Panc1 (cell line): Measurements from ENCODE around the gene PNPO. TPM values are rescaled to one million over a fixed set of nuclear protein-coding genes. Genes with fewer than 3 reads are reported as not detected.

Experiments
- ATAC-seq: fragments of 200-7000 bp; cut with Tn5 transposase; 2 replicates; pipeline ENCODE4 v1.9.1; 2020; ENCODE audit warnings: mild to moderate bottlenecking, moderate library complexity
- BruUV-seq: library from RNA; stranded (reverse); fragments of 400-500 nt; replicated peaks from 2 replicates; lab custom pipeline; 2021; lab: Mats Ljungman, UMichigan
- CTCF ChIA-PET: fragments of 300-600 bp; sonication (Branson Sonifier 250); formaldehyde crosslinking; loops from one replicate; lab custom pipeline; 2022; ENCODE audit warnings: antibody characterized with exemption; lab: Charles Lee
- POLR2A ChIA-PET: fragments of 300-600 bp; sonication (Branson Sonifier 250); formaldehyde crosslinking; loops from one replicate; lab custom pipeline; 2022; ENCODE audit warnings: antibody characterized with exemption; lab: Charles Lee
- DNase-seq: peaks from one replicate; pipeline ENCODE4 v3.0.0-alpha.2; 2010; ENCODE audit warnings: low read depth, low spot score
- H3K27ac ChIP-seq: 2 replicates; pipeline ENCODE4 v1.5.1; 2011; ENCODE audit warnings: mild to moderate bottlenecking, low read length, inconsistent platforms
- H3K27me3 ChIP-seq: fragments of 200-500 bp; sonication (Bioruptor generic); 2 replicates; pipeline ENCODE4 v1.6.0; 2014; ENCODE audit warnings: low read length, inconsistent platforms; ENCODE audit not compliant: control insufficient read depth, insufficient read depth
- H3K36me3 ChIP-seq: fragments of 200-500 bp; sonication (Bioruptor generic); 2 replicates; pipeline ENCODE4 v1.5.1; 2014; ENCODE audit warnings: inconsistent platforms, mild to moderate bottlenecking, low read length, moderate library complexity; ENCODE audit not compliant: control insufficient read depth, insufficient read depth
- H3K4me1 ChIP-seq: 2 replicates; pipeline ENCODE4 v1.5.1; 2011; ENCODE audit warnings: inconsistent platforms, mild to moderate bottlenecking, low read length, moderate library complexity; ENCODE audit not compliant: control insufficient read depth, insufficient read depth
- H3K4me3 ChIP-seq, 2 experiments: 2 replicates each; pipeline ENCODE4 v1.5.1; 2011 to 2012; ENCODE audit warnings: low read depth in 2 of 2, low read length in 2 of 2, mild to moderate bottlenecking in 2 of 2, inconsistent platforms in 1 of 2, moderate library complexity in 1 of 2
- H3K9me3 ChIP-seq: fragments of 200-500 bp; sonication (Bioruptor generic); 2 replicates; pipeline ENCODE4 v1.5.1; 2014; ENCODE audit warnings: low read depth, mild to moderate bottlenecking, inconsistent platforms, low read length, moderate library complexity; ENCODE audit not compliant: control insufficient read depth, insufficient read depth
- POLR2AphosphoS5 ChIP-seq: IDR thresholded peaks from 2 replicates; pipeline ENCODE4 v1.6.1; 2012; ENCODE audit warnings: mild to moderate bottlenecking, low read depth, low read length, moderate library complexity
- SIN3A ChIP-seq: IDR thresholded peaks from 2 replicates; pipeline ENCODE4 v1.6.1; 2012; ENCODE audit warnings: low read depth, mild to moderate bottlenecking, low read length, moderate library complexity, borderline replicate concordance; ENCODE audit not compliant: insufficient read depth
- TCF7L2 ChIP-seq: IDR thresholded peaks from 2 replicates; pipeline ENCODE4 v1.6.1; 2011; ENCODE audit warnings: mild to moderate bottlenecking, low read depth, low read length, inconsistent platforms
- in situ Hi-C: cut with HindIII; loops from 2 replicates; pipeline ENCODE4 v1.10.0; 2016; ENCODE audit warnings: low sequenced_read_pairs, low pct_unique_long_range_greater_than_20kb
- intact Hi-C: fragments of 100-400 bp; cut with micrococcal nuclease; formaldehyde crosslinking; loops from one replicate; pipeline ENCODE4 v1.10.0; 2022; ENCODE audit not compliant: unreplicated experiment
- total RNA-seq: library from RNA; stranded (reverse); gene quantifications from one replicate; pipeline ENCODE4 v1.2.1, GENCODE V29; 2021; ENCODE audit not compliant: unreplicated experiment
- TF ChIP-seq, protein P1 (sequence below): fragments of 450-650 bp; IDR thresholded peaks from 2 replicates; pipeline ENCODE4 v1.5.1; 2017; ENCODE audit warnings: mild to moderate bottlenecking
- TF ChIP-seq, protein P2 (sequence below), 2 experiments: IDR thresholded peaks; 2 replicates each; pipeline ENCODE4 v1.6.1; 2011 to 2012; ENCODE audit warnings: low read depth in 2 of 2, control low read depth in 1 of 2, low read length in 1 of 2, mild to moderate bottlenecking in 1 of 2, moderate library complexity in 1 of 2; ENCODE audit not compliant: insufficient read depth in 1 of 2

Gene PNPO
- total RNA-seq, 1 experiment from 2014 or later: 20.1 TPM

DNA sequence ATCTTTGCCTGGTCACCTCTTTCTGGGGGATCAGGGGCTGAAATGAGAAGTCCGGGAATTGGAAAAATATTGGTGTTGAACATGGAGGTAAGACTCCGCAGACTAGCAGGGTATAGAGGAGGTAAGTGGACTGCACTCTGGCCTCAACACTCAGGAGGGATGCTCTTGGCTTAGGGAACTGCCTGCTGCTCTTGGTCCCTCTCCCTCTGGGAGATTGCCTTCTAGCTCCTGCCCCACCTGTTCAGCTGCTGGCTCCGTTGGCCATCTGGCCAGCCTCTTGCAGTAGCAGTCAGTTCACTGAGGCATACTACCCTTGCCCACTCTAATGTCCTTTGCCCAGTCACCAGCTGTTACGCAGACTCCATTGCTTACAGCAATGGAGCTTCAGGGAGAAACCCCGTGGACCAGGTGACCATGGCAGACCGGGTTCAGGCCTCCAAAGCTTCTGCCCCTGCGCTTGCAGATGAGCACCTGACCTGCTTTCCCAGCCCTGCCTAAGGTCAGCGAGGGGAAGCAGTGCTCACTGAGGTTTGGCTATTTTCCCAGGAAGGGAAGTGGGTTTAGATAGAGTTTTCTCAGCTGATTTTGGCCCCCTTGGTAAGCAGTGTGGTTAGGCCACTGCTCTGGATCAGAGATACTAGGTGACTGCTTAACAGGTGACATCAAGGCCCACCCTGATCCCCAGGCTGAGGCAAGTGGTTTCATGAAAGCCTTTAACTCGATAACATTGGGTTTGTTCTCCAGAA, 41.4 kb downstream of the PNPO start:
- ChIA-PET CTCF (interaction anchor here (0.6 to 1.2 kb wide), 3 partner anchors 36 to 283 kb away, joined by 3 to 10 read pairs (median 3); no protein-coding TSS in a partner anchor), POLR2A (no interaction called here)
- DNase-seq: no peak
- Histone ChIP-seq H3K9me3 (no peaks in the 10 kb centered on the region), H3K4me1 (peaks cover 10% of the 10 kb centered on the region; the same call in 1 of the 2 replicates), H3K27me3 (no peaks in the 10 kb centered on the region), H3K36me3 (peaks cover 4% of the 10 kb centered on the region; the same call in 1 of the 2 replicates), H3K27ac (no peak overlapping the region), H3K4me3 (no peak overlapping the region)
- TF ChIP-seq, protein P1, sequence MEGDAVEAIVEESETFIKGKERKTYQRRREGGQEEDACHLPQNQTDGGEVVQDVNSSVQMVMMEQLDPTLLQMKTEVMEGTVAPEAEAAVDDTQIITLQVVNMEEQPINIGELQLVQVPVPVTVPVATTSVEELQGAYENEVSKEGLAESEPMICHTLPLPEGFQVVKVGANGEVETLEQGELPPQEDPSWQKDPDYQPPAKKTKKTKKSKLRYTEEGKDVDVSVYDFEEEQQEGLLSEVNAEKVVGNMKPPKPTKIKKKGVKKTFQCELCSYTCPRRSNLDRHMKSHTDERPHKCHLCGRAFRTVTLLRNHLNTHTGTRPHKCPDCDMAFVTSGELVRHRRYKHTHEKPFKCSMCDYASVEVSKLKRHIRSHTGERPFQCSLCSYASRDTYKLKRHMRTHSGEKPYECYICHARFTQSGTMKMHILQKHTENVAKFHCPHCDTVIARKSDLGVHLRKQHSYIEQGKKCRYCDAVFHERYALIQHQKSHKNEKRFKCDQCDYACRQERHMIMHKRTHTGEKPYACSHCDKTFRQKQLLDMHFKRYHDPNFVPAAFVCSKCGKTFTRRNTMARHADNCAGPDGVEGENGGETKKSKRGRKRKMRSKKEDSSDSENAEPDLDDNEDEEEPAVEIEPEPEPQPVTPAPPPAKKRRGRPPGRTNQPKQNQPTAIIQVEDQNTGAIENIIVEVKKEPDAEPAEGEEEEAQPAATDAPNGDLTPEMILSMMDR: no peak
- TF ChIP-seq SIN3A: no peak
- no peak for TF ChIP-seq TCF7L2
- TF ChIP-seq, protein P2, sequence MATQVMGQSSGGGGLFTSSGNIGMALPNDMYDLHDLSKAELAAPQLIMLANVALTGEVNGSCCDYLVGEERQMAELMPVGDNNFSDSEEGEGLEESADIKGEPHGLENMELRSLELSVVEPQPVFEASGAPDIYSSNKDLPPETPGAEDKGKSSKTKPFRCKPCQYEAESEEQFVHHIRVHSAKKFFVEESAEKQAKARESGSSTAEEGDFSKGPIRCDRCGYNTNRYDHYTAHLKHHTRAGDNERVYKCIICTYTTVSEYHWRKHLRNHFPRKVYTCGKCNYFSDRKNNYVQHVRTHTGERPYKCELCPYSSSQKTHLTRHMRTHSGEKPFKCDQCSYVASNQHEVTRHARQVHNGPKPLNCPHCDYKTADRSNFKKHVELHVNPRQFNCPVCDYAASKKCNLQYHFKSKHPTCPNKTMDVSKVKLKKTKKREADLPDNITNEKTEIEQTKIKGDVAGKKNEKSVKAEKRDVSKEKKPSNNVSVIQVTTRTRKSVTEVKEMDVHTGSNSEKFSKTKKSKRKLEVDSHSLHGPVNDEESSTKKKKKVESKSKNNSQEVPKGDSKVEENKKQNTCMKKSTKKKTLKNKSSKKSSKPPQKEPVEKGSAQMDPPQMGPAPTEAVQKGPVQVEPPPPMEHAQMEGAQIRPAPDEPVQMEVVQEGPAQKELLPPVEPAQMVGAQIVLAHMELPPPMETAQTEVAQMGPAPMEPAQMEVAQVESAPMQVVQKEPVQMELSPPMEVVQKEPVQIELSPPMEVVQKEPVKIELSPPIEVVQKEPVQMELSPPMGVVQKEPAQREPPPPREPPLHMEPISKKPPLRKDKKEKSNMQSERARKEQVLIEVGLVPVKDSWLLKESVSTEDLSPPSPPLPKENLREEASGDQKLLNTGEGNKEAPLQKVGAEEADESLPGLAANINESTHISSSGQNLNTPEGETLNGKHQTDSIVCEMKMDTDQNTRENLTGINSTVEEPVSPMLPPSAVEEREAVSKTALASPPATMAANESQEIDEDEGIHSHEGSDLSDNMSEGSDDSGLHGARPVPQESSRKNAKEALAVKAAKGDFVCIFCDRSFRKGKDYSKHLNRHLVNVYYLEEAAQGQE (IDR thresholded peaks at IDR 0.05; ENCODE audit: insufficient read depth in 1 of 2, low read depth in 2 of 2, low read length in 1 of 2): no peak
- TF ChIP-seq POLR2AphosphoS5: no peak
- in situ Hi-C loops (no loop called here), intact Hi-C loops (no loop called here)
- no peak for ATAC-seq
- no TSS peak for BruUV-seq

DNA sequence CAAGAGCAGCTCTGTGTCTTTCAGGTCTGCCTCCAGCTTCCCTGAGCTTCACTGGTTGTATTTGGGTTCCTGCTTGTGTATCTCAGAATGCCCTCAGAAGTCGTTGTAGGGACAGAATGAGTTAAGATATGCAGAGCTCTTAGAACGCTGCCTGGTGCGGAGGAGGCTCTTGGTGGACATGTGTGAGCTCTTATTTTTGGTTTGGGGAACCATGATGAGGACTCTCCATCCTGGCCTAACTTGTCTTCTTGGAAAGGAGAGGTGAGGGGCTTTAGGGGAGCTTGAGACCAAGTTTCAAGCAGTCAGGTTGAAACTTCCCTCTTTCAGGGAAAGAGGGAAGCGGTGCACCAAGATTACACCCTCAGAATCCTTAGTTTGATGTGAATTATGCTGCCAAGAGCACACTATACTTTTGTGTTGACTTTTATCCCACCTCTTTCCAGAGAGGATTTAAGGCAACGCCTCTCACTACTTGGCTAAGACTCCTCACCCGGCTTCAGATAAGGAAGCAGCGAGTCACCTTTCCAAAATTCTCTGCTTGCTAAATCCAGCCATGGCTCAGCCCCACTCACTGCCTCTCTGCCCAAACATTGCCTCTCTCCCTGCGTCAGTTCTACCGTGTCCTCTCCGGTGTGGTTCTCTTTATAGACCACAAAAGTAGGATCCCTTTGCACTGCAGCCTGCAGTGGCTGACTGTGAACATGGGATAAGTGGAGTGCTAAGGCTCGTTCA, 42.3 kb downstream of the PNPO start:
- TF ChIP-seq TCF7L2 (no peak), SIN3A (no peak), POLR2AphosphoS5 (no peak)
- TF ChIP-seq, protein P2 (IDR thresholded peaks at IDR 0.05; ENCODE audit: insufficient read depth in 1 of 2, low read depth in 2 of 2, low read length in 1 of 2): no peak
- TF ChIP-seq, protein P1: no peak
- DNase-seq: no peak
- H3K9me3 ChIP-seq: no peaks in the 10 kb centered on the region
- intact Hi-C loops (no loop called here), in situ Hi-C loops (no loop called here)
- ChIA-PET POLR2A (no interaction called here), CTCF (interaction anchor here (1.1 kb wide), 1 partner anchor 35 kb away, joined by 3 read pairs; no protein-coding TSS in a partner anchor)
- BruUV-seq: no TSS peak
- no peak overlapping the region for H3K27ac ChIP-seq
- H3K4me1 ChIP-seq: peaks cover 10% of the 10 kb centered on the region; the same call in 1 of the 2 replicates
- H3K36me3 ChIP-seq: peaks cover under 1% of the 10 kb centered on the region; the same call in 1 of the 2 replicates
- ATAC-seq: no peak
- H3K4me3 ChIP-seq: no peak overlapping the region
- H3K27me3 ChIP-seq: no peaks in the 10 kb centered on the region
